GM18505 (cell line): ENCODE data around the gene GNB1L.

Experiments
- ATAC-seq: cut with Tn5 transposase; IDR thresholded peaks from one replicate; pipeline ENCODE4 v1.9.1; 2021; ENCODE audit not compliant: unreplicated experiment
- POLR2A ChIP-seq: IDR thresholded peaks from 4 replicates; pipeline ENCODE4 v1.6.1; 2011; ENCODE audit warnings: borderline replicate concordance; ENCODE audit not compliant: insufficient read depth, insufficient read length; ENCODE audit errors: extremely low read depth

The GNB1L gene

GRCh38 chr22:19760951-19761724 is 93.5 kb downstream of the GNB1L start:
- ATAC-seq, result no peak
- TF ChIP-seq POLR2A, result no peak

- ATAC-seq, result no peak
- TF ChIP-seq POLR2A, result no peak
Observed at GRCh38 chr22:19760058-19760950, 94.4 kb downstream of the GNB1L start, which contains the start of gene TBX1. Gene TBX1 (plus strand): TSS chr22:19760778. CDS start chr22:19760844, 66 bp downstream.

- no peak for TF ChIP-seq POLR2A
- no peak for ATAC-seq
Observed at GRCh38 chr22:19759427-19760057, 95.1 kb downstream of the GNB1L start.

GRCh38 chr22:19758896-19759426 is 95.7 kb downstream of the GNB1L start:
- no peak for ATAC-seq

GRCh38 chr22:19757985-19758895 is 96.4 kb downstream of the GNB1L start:
- ATAC-seq, result no peak
- no peak for TF ChIP-seq POLR2A

More at GRCh38 chr22:19758896-19759426, 95.7 kb downstream of the GNB1L start:
- TF ChIP-seq POLR2A, result no peak

- no peak for TF ChIP-seq POLR2A
- ATAC-seq, result no peak
Observed at GRCh38 chr22:19757140-19757984, 97.3 kb downstream of the GNB1L start.

- ATAC-seq, result no peak
- TF ChIP-seq POLR2A, result no peak
Observed at GRCh38 chr22:19756288-19757128, 98.2 kb downstream of the GNB1L start.

GRCh38 chr22:19755722-19756287 is 98.9 kb downstream of the GNB1L start:
- no peak for ATAC-seq
- no peak for TF ChIP-seq POLR2A

- no peak for ATAC-seq
- TF ChIP-seq POLR2A, result no peak
Observed at GRCh38 chr22:19755145-19755710, 99.4 kb downstream of the GNB1L start.

GRCh38 chr22:19754701-19755144 is 100.0 kb downstream of the GNB1L start:
- no peak for TF ChIP-seq POLR2A
- ATAC-seq, result no peak
